GM18499 (cell line): ENCODE data around the gene SLC22A6.

Experiments used
- ATAC-seq: cut with Tn5 transposase; IDR thresholded peaks from one replicate; pipeline ENCODE4 v1.9.1; 2021; ENCODE audit warnings: moderate number of reproducible peaks; ENCODE audit not compliant: insufficient read depth, unreplicated experiment

SLC22A6 gene

GRCh38 chr11:62984451-62984991, at the start of gene SLC22A6:
Gene SLC22A6 (minus strand): TSS chr11:62984967. CDS start chr11:62984690, 277 bp downstream.
- no peak for ATAC-seq

DNA sequence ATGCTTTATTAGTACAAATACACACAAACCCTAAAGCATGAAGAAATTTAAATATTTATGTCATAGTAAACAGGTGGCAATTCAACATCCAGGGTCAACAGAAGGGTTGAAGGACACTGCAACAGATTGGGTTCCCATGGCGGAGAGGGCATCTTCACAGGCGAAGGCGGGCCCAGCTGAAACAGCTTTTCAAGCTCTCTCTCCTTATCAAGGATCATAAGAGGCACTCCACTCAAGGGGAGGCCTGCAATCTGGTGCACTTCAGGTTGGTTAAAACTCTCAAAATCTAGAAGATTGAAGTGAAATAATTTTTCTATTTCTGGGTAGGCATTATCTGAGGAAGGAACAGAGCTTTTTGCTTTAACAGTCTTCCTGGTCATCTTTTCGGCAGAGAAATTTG, 47.7 kb upstream of the SLC22A6 start:
- no peak for ATAC-seq

GRCh38 chr11:63023841-63024648, 39.3 kb upstream of the SLC22A6 start:
- no peak for ATAC-seq

- ATAC-seq: no peak
Observed at GRCh38 chr11:63023222-63023814, 38.6 kb upstream of the SLC22A6 start.

GRCh38 chr11:63022441-63022840, 37.7 kb upstream of the SLC22A6 start:
- ATAC-seq: no peak

GRCh38 chr11:63020671-63021291, 36.0 kb upstream of the SLC22A6 start:
- ATAC-seq: no peak

- ATAC-seq: no peak
Observed at GRCh38 chr11:63019506-63019905, 34.7 kb upstream of the SLC22A6 start.

DNA sequence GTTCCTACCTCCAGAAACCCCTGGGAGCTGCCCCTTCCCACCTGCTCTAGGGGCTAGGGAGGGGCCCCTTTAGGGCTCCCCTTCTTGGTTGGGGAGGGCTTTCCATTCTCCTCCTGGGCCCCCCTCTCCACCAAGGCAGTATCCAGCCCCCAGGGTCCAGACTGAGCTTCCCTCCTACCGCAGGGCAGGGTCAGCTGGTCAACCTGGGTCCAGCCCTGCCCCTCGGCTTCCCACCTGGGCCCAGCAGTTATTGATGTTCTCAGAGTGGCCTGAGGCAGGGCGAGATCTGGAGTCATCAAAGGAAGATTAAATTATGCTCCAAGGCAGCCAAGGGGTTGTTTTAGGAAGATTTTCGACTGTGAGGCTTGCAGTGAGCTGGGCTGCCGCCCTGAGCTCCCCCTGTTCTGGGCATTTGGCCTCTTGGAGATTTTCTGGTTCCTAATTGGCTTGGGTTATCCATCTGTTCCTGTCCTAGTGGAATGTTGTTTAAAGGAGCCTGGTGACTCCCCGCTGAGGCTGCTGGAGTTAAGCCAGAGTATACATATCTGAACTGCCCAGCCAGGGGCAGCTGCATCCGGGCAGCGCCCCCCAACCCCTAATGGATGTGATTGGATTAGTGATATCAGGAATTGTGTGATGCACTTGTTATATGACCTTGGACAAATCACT, 32.7 kb upstream of the SLC22A6 start:
- ATAC-seq: no peak

DNA sequence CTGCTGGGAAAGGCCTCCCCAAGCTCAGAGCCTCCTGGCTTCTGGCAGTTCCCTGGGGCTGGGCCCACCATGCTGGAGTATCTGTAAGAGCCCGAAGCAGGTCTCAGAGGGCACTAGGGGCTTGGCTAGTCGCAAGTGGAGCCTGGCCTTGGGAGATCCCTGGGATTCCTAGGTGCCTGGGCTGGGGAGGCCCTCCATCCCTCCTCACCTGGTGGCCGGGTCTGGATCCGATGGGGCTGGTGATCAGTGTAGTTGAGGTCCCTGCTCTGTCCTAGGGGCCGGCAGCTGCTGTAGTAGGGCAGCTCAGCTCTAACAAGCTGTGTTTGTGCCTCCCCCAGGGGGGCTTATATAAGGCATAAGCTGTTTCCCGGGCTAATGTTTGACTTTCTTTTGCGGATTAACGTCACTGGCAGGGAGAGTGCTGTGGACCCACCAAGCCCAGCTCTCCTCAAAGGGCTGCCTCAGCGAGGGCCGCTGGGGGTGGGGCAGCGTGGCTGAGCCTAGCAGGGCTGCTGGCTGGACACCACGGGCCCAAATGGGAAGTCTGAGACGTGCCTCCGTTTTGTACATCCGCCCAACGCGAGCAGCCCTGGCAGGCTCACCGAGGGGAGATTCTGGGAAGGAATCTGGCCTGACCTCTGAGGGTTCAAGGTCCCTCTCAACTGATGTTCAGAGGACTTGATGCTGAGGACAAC, 30.9 kb upstream of the SLC22A6 start, which contains the start of gene SLC22A8:
Gene SLC22A8 (minus strand): TSS at position 321 of the 695 bp plus-strand sequence. CDS start 883 bp downstream, outside the sequence.
- no peak for ATAC-seq

DNA sequence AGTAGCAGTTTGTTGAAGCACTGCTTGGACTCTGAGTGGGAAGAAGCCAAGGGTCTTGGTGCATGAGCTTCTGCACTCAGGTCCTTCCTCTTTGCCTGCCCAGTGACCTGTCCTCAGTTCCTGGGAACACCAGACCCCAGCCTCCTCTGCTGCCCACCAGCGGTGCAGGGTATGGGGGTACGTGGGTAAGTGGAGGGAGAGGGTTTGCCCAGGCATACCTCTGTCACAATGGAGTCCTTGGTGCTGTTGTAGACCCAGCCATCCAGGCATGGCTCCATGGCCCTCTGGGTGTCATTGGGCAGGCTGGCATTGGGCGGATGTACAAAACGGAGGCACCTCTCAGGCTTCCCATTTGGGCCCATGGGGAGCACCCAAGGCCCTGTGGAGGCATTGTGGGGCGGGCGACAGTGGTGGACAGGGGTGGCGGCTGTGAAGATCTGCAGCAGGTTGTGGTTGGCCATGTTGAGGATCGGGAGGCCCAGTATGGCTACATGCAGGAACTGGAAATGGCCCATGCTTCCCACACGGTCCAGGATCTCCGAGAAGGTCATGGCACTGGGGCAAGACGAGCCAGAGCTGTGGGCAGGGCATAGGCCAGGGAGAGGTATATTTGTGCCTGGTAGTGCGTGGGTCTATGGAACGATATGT, 29.8 kb upstream of the SLC22A6 start:
- no peak for ATAC-seq

DNA sequence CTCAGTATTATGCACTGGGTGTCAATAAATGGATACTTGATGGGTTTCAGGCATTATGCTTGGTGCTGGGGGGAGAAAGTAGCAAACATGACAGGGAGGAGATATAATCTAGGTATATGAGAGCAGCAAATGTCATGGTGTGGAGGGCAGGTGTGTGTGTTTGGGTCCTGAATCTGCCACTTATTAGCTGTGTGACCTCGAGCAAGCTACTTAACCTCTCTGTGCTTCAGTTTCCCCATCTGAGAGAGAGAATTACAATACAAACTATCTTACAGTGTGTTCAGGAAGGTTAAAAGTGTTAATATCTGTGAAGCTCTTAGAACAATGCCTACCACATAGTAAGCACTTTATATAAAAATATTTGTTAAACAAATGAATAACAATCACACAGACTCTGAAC, 28.1 kb upstream of the SLC22A6 start:
- ATAC-seq: no peak

- ATAC-seq: no peak
Observed at GRCh38 chr11:63012430-63012829, 27.7 kb upstream of the SLC22A6 start.

DNA sequence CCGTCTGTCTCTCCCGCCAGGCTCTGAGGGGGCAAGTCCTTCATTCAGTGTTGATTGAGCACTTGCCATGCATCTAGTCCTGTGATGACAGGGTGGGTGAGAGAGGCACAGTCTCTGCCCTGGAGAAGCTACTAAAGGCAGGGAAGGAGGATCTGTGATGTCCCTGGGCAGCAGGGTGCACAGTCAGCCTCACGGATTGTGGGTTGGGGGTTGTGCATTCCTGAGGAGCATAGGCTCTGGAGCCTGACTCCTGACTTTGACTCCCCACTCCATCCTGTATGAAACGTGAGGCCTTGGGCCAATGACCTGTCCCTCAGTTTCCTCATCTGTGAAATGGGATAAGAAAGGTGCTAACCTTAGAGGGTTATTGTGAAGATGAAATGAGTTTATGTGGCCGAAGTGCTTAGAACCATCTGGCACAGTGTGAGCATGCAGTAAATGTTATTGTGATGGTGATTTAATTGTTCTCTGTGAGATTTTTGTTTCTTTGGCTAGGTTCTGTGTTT, 26.2 kb upstream of the SLC22A6 start:
- no peak for ATAC-seq

- ATAC-seq: no peak
Observed at GRCh38 chr11:63007920-63008319, 23.2 kb upstream of the SLC22A6 start.

DNA sequence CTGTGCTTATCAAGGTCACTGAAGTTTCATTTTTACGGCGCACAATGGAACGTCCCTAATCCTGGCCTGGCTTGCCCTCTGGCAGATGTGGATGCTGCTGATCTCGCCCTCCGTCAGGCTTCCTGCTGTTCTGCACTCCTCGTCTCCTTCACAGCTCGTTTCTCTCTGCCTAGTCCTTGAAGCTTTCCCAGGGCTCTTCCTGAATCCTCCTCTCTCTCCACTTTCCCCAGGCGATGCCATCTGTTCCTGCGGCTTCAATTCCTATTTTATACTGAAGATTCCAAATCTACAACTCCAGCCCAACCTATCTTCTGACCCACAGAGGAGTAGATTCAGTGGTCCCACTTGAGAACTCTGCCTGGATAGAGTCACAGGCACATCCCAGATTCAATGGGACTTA, 16.7 kb upstream of the SLC22A6 start:
- no peak for ATAC-seq

DNA sequence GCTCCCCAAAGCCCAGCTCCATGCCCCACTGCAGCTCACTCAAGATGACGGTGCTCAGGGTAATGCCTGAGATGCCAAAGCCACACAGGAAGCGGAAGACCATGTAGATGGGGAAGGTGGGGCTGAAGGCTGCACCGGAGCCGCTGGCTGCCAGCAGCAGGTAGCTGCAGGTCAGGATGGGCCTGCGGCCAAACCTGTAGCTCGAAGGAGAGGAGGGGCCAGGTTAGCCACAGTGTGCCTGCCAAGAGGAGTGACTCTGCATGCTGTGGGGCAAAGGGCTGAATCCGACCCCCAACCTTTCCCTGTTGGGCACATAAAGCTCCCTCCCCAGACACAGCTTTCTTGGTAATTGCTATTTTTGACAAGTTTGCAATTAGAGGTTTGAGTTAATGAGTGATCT, 14.9 kb upstream of the SLC22A6 start:
- ATAC-seq: no peak

DNA sequence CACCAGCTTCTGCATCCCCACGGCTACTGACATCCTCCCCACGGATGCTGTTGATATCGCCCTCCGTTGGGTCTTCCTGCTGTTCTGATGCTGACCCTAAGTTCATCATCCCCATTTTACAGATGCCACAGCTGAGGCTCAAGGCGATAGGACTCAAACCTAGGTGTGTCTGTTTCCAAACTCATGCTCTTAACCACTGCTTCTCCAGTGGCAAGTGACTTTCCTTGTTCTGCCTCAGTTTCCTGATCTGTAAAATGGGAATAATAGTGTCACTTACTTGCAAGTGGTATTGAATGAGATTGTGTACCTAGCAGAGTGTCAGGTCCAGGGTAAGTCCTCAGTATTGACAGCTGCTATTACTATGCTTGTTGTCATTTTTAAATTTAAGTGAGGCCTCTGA, 14.4 kb upstream of the SLC22A6 start:
- no peak for ATAC-seq

GRCh38 chr11:62996271-62996670, 11.5 kb upstream of the SLC22A6 start:
- ATAC-seq: no peak

DNA sequence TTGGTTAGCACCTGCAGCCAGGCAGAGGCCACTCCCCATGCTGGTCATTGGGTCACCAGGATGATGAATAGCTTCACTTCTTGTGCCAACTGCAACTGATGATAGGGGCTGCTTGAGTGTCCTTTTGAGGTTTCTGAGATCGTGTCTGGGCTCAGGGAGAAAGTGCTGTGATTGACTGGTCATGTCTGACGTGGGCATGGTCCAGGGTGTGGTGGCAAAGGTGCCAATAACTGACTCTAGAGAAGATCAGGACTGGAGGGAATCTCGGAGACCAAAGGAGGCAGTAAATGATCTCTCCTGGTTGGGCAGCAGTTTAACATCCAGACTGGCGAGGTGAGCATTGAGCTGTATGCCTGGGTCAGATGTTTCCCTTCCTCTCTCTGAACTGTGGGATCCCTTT, 10.0 kb upstream of the SLC22A6 start:
- ATAC-seq: no peak
